Measurements from ENCODE around the gene DNM1L.

DNA sequence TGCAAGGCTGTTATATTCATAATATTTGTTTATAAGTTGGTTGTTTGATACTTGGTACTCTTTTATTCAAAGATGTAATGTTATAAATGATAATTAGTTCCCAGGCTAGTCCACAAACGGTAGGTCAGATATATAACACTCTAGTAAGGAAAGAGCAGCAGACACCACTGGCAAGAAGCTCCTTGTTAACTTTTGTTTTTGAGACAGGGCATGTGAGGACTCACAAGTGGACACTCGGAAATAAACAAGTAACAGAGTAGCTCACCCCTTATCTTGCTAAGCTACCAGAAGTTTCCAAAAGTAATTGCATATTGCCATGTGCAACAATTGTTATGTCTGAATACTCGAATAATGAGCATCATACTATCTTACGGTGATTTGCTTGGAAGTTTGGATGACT is 115.2 kb downstream of the DNM1L start:
- TF ChIP-seq, protein P1, sequence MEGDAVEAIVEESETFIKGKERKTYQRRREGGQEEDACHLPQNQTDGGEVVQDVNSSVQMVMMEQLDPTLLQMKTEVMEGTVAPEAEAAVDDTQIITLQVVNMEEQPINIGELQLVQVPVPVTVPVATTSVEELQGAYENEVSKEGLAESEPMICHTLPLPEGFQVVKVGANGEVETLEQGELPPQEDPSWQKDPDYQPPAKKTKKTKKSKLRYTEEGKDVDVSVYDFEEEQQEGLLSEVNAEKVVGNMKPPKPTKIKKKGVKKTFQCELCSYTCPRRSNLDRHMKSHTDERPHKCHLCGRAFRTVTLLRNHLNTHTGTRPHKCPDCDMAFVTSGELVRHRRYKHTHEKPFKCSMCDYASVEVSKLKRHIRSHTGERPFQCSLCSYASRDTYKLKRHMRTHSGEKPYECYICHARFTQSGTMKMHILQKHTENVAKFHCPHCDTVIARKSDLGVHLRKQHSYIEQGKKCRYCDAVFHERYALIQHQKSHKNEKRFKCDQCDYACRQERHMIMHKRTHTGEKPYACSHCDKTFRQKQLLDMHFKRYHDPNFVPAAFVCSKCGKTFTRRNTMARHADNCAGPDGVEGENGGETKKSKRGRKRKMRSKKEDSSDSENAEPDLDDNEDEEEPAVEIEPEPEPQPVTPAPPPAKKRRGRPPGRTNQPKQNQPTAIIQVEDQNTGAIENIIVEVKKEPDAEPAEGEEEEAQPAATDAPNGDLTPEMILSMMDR (conservative IDR thresholded peaks at IDR 0.05; ENCODE audit: low read depth, low read length) = no peak
- no peak for TF ChIP-seq EZH2 (IDR thresholded peaks at IDR 0.05; ENCODE audit: borderline replicate concordance, low read depth, low read length, poor library complexity, severe bottlenecking)

Measured in A673 (cell line).